HepG2 (cell line): ENCODE results near the gene CAMK1G.

Experiments
- KDM2A ChIP-seq: sonication (generic); formaldehyde crosslinking; IDR thresholded peaks from 2 replicates; pipeline ENCODE4 v1.4.0; 2020; ENCODE audit warnings: low read depth, missing genetic modification reagents, borderline replicate concordance
- ZNF589 ChIP-seq: sonication (generic); formaldehyde crosslinking; conservative IDR thresholded peaks from 2 replicates; pipeline ENCODE4 v1.8.0; 2022; ENCODE audit warnings: mild to moderate bottlenecking, moderate library complexity, missing genetic modification reagents
- ZNF703 ChIP-seq: sonication (generic); formaldehyde crosslinking; IDR thresholded peaks from 2 replicates; pipeline ENCODE4 v1.5.1; 2020; ENCODE audit warnings: missing genetic modification reagents, mild to moderate bottlenecking, moderate library complexity, borderline replicate concordance

DNA sequence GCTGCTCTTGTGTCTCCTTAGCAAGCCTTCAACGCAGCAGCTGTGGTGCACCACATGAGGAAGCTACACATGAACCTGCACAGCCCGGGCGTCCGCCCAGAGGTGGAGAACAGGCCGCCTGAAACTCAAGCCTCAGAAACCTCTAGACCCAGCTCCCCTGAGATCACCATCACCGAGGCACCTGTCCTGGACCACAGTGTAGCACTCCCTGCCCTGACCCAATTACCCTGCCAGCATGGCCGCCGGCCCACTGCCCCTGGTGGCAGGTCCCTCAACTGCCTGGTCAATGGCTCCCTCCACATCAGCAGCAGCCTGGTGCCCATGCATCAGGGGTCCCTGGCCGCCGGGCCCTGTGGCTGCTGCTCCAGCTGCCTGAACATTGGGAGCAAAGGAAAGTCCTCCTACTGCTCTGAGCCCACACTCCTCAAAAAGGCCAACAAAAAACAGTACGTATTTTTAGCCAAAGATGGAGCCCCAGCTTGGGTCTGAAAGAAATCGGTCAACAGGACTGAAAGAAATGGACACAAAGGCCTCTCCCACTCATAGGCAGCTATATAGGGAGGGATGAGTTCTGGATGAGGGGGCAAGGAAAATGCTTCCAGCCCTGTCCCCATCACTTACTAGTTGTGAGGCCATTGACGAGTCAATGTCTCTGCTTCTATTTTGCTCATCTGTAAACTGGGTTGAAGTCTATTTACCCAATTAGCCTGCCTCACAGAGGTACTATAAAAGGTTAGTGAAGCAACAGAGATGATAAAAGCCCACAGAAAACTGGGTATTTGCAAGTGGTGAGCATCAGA lies 28.5 kb downstream of the CAMK1G start:
- TF ChIP-seq ZNF703 (CRISPR knock-in tag): no peak
- no peak for TF ChIP-seq KDM2A
- no peak for TF ChIP-seq ZNF589 (CRISPR knock-in tag)
